Measurements from ENCODE around the gene BPI.

The BPI gene

DNA sequence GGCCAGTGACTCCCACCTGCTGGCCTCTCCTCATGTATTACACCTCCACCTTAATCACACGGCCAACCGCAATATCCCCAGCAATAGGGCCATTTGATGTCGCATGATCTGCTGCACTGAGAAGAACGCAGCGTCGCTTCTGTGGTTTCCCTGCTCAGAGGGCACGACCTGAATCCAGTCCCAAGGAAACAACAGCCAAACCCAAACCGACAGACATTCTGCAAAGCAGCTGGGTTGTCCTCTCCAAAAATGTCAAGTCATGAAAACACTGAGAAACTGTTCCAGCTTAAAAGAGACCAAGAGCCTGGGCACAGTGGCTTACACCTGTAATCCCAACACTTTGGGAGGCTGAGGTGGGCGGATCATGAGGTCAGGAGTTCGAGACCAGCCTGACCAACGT is 7.5 kb upstream of the BPI start:
- H2AFZ ChIP-seq (ENCODE audit: low read depth, low read length, severe bottlenecking): no peak overlapping the region
- no peak overlapping the region for H3K9ac ChIP-seq (ENCODE audit: low read length)
- H3K4me2 ChIP-seq (ENCODE audit: low read depth, low read length, poor library complexity, severe bottlenecking): no peak overlapping the region
- H4K20me1 ChIP-seq (ENCODE audit: low read depth, low read length): no peaks in the 10 kb centered on the region
- H3K79me2 ChIP-seq (ENCODE audit: insufficient read depth, low read length): no peaks in the 10 kb centered on the region
- H3K9me2 ChIP-seq (replicated peaks; ENCODE audit: insufficient read depth, low read length): no peaks in the 10 kb centered on the region
- H3K27me3 ChIP-seq (ENCODE audit: low read length): no peaks in the 10 kb centered on the region
- H3F3A ChIP-seq (ENCODE audit: insufficient read depth): no peaks in the 10 kb centered on the region
- H3K27ac ChIP-seq (ENCODE audit: low read depth, low read length): no peak overlapping the region
- H3K4me3 ChIP-seq (ENCODE audit: insufficient read depth, low read length, poor library complexity, severe bottlenecking): no peak overlapping the region
- no peaks in the 10 kb centered on the region for H3K36me3 ChIP-seq (ENCODE audit: low read length)
- no peak for TF ChIP-seq EZH2phosphoT487 (conservative IDR thresholded peaks at IDR 0.05; ENCODE audit: low read length)
- TF ChIP-seq, protein P1, sequence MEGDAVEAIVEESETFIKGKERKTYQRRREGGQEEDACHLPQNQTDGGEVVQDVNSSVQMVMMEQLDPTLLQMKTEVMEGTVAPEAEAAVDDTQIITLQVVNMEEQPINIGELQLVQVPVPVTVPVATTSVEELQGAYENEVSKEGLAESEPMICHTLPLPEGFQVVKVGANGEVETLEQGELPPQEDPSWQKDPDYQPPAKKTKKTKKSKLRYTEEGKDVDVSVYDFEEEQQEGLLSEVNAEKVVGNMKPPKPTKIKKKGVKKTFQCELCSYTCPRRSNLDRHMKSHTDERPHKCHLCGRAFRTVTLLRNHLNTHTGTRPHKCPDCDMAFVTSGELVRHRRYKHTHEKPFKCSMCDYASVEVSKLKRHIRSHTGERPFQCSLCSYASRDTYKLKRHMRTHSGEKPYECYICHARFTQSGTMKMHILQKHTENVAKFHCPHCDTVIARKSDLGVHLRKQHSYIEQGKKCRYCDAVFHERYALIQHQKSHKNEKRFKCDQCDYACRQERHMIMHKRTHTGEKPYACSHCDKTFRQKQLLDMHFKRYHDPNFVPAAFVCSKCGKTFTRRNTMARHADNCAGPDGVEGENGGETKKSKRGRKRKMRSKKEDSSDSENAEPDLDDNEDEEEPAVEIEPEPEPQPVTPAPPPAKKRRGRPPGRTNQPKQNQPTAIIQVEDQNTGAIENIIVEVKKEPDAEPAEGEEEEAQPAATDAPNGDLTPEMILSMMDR (IDR thresholded peaks at IDR 0.05; ENCODE audit: insufficient read depth, low read length, poor library complexity, severe bottlenecking): no peak
- no peaks in the 10 kb centered on the region for H3K9me3 ChIP-seq (ENCODE audit: insufficient read depth, low read length)

GRCh38 chr20:38297916-38298674 is 5.9 kb upstream of the BPI start:
- H3K9ac ChIP-seq (ENCODE audit: low read length): no peak overlapping the region
- H3K4me2 ChIP-seq (ENCODE audit: low read depth, low read length, poor library complexity, severe bottlenecking): no peak overlapping the region
- no peaks in the 10 kb centered on the region for H3K36me3 ChIP-seq (ENCODE audit: low read length)

DNA sequence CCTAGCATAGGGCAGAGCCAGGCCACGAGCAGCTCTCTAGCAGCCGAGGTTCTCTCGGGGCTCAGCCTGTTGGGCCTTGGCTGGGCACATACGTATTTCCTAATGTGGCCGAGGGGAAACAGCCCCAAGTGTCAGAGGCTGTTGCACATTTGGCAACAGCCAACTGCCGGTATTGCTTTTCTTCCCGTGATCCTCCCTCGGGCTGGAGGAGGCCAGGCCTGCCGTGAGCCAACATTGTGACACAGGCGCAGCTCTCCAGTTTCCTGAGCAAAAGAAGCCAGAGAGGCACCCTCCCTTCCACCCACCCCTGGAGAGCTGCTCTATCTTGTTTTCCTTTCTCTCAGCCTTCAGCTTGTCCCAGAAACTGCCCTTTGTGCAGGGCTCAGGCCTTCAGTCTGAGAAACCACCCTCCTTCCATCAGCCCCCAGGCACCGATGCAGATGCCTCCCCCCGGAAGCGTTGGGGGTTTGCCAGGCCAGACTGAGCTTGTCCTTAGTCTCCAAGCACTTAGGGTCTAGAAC is 5.1 kb upstream of the BPI start:
- Histone ChIP-seq H3K9ac (ENCODE audit: low read length) (no peak overlapping the region), H3K9me3 (ENCODE audit: insufficient read depth, low read length) (no peaks in the 10 kb centered on the region), H3K36me3 (ENCODE audit: low read length) (no peaks in the 10 kb centered on the region), H2AFZ (ENCODE audit: low read depth, low read length, severe bottlenecking) (no peak overlapping the region), H3K27ac (ENCODE audit: low read depth, low read length) (no peak overlapping the region), H3K4me3 (ENCODE audit: insufficient read depth, low read length, poor library complexity, severe bottlenecking) (no peak overlapping the region), H3K4me2 (ENCODE audit: low read depth, low read length, poor library complexity, severe bottlenecking) (no peak overlapping the region), H3K79me2 (ENCODE audit: insufficient read depth, low read length) (no peaks in the 10 kb centered on the region), H3K9me2 (replicated peaks; ENCODE audit: insufficient read depth, low read length) (no peaks in the 10 kb centered on the region), H4K20me1 (ENCODE audit: low read depth, low read length) (no peaks in the 10 kb centered on the region), H3K27me3 (ENCODE audit: low read length) (no peaks in the 10 kb centered on the region), H3F3A (ENCODE audit: insufficient read depth) (no peaks in the 10 kb centered on the region)
- TF ChIP-seq EZH2phosphoT487 (conservative IDR thresholded peaks at IDR 0.05; ENCODE audit: low read length): no peak
- TF ChIP-seq, protein P1 (IDR thresholded peaks at IDR 0.05; ENCODE audit: insufficient read depth, low read length, poor library complexity, severe bottlenecking): no peak

More at GRCh38 chr20:38297916-38298674, 5.9 kb upstream of the BPI start:
- Histone ChIP-seq H3K27me3 (ENCODE audit: low read length) (no peaks in the 10 kb centered on the region), H3K9me3 (ENCODE audit: insufficient read depth, low read length) (no peaks in the 10 kb centered on the region), H3F3A (ENCODE audit: insufficient read depth) (no peaks in the 10 kb centered on the region), H3K9me2 (replicated peaks; ENCODE audit: insufficient read depth, low read length) (no peaks in the 10 kb centered on the region), H2AFZ (ENCODE audit: low read depth, low read length, severe bottlenecking) (no peak overlapping the region), H3K27ac (ENCODE audit: low read depth, low read length) (no peak overlapping the region), H4K20me1 (ENCODE audit: low read depth, low read length) (no peaks in the 10 kb centered on the region), H3K4me3 (ENCODE audit: insufficient read depth, low read length, poor library complexity, severe bottlenecking) (no peak overlapping the region), H3K79me2 (ENCODE audit: insufficient read depth, low read length) (no peaks in the 10 kb centered on the region)
- no peak for TF ChIP-seq EZH2phosphoT487 (conservative IDR thresholded peaks at IDR 0.05; ENCODE audit: low read length)
- TF ChIP-seq, protein P1 (IDR thresholded peaks at IDR 0.05; ENCODE audit: insufficient read depth, low read length, poor library complexity, severe bottlenecking): no peak

Data from SU-DHL-6 (cell line).